IMR-90 (cell line): Measurements from ENCODE around the gene PCBP3. TPM values are rescaled to one million over a fixed set of nuclear protein-coding genes. Genes with fewer than 3 reads are reported as not detected.

Experiments used
- ATAC-seq: fragments of 200-7000 bp; cut with Tn5 transposase; 2 replicates; pipeline ENCODE4 v1.9.1; 2020; ENCODE audit warnings: low read depth, mild to moderate bottlenecking, moderate library complexity
- BruUV-seq: library from RNA; stranded (reverse); fragments of 400-500 nt; replicated peaks from 2 replicates; lab custom pipeline; 2021; lab: Mats Ljungman, UMichigan
- CTCF ChIA-PET: fragments of 300-600 bp; formaldehyde crosslinking; extraction: SDS; loops from one replicate; lab custom pipeline; 2021; ENCODE audit warnings: antibody characterized with exemption; lab: Yijun Ruan, JAX
- POLR2A ChIA-PET: fragments of 300-600 bp; sonication (Branson Sonifier 250); formaldehyde crosslinking; loops from one replicate; lab custom pipeline; 2022; ENCODE audit warnings: antibody characterized with exemption; ENCODE audit not compliant: unreplicated experiment; lab: Charles Lee
- DNase-seq: peaks from one replicate; pipeline ENCODE4 v3.0.0; 2013
- H2AFZ ChIP-seq: replicated peaks from 2 replicates; pipeline ENCODE3; 2013; ENCODE audit warnings: low read length, mild to moderate bottlenecking; ENCODE audit not compliant: poor library complexity
- H2AK5ac ChIP-seq: 2 replicates; pipeline ENCODE4 v1.6.1; 2013; ENCODE audit warnings: low read depth, low read length, inconsistent platforms
- H2AK9ac ChIP-seq: replicated peaks from 2 replicates; pipeline ENCODE3; 2013; ENCODE audit warnings: mild to moderate bottlenecking, low read depth, low read length, moderate library complexity; ENCODE audit not compliant: poor library complexity
- H2BK120ac ChIP-seq: 2 replicates; pipeline ENCODE4 v1.6.1; 2013; ENCODE audit warnings: low read depth, low read length, inconsistent platforms
- H2BK15ac ChIP-seq: 3 replicates; pipeline ENCODE4 v1.6.1; 2013; ENCODE audit warnings: low read depth, low read length, inconsistent platforms
- H2BK20ac ChIP-seq: 2 replicates; pipeline ENCODE4 v1.6.1; 2013; ENCODE audit warnings: low read depth, mild to moderate bottlenecking, inconsistent platforms, low read length, moderate library complexity
- H2BK5ac ChIP-seq: 2 replicates; pipeline ENCODE4 v1.6.1; 2013; ENCODE audit warnings: mild to moderate bottlenecking, low read depth, low read length, inconsistent platforms; ENCODE audit not compliant: poor library complexity, severe bottlenecking
- H3K14ac ChIP-seq: replicated peaks from 2 replicates; pipeline ENCODE4 v1.6.1; 2013; ENCODE audit warnings: low read depth, low read length, inconsistent platforms
- H3K18ac ChIP-seq: 2 replicates; pipeline ENCODE4 v1.6.1; 2013; ENCODE audit warnings: low read depth, low read length, control low read depth
- H3K23ac ChIP-seq: 2 replicates; pipeline ENCODE4 v1.6.1; 2013; ENCODE audit warnings: low read depth, low read length, inconsistent platforms
- H3K27ac ChIP-seq: 2 replicates; pipeline ENCODE4 v1.5.1; 2013; ENCODE audit warnings: mild to moderate bottlenecking, control low read depth, low read length; ENCODE audit not compliant: insufficient read depth
- H3K27me3 ChIP-seq: 2 replicates; pipeline ENCODE4 v1.6.1; 2013; ENCODE audit warnings: low read length; ENCODE audit not compliant: control insufficient read depth, insufficient read depth
- H3K36me3 ChIP-seq: 2 replicates; pipeline ENCODE4 v1.6.1; 2013; ENCODE audit warnings: low read length, mixed read lengths; ENCODE audit not compliant: control insufficient read depth, insufficient read depth
- H3K4ac ChIP-seq: 2 replicates; pipeline ENCODE4 v1.6.1; 2013; ENCODE audit warnings: low read depth, low read length, inconsistent platforms
- H3K4me1 ChIP-seq: 2 replicates; pipeline ENCODE4 v1.6.1; 2013; ENCODE audit warnings: low read length, mixed read lengths; ENCODE audit not compliant: control insufficient read depth, insufficient read depth
- H3K4me2 ChIP-seq: 2 replicates; pipeline ENCODE4 v1.6.1; 2013; ENCODE audit warnings: low read depth, mild to moderate bottlenecking, control low read depth, low read length, moderate library complexity
- H3K4me3 ChIP-seq: 2 replicates; pipeline ENCODE4 v1.5.1; 2013; ENCODE audit warnings: low read depth, mild to moderate bottlenecking, control low read depth, low read length, moderate library complexity; ENCODE audit not compliant: insufficient read depth
- H3K56ac ChIP-seq: 2 replicates; pipeline ENCODE4 v1.6.1; 2013; ENCODE audit warnings: low read length, inconsistent platforms; ENCODE audit not compliant: insufficient read depth; ENCODE audit errors: extremely low read depth
- H3K79me1 ChIP-seq, 2 experiments: 2 replicates each; pipeline ENCODE4 v1.6.1; 2013; ENCODE audit warnings: low read length in 2 of 2, inconsistent platforms in 1 of 2, low read depth in 1 of 2
- H3K9ac ChIP-seq: 2 replicates; pipeline ENCODE4 v1.6.1; 2013; ENCODE audit warnings: low read depth, low read length, control low read depth
- H3K9me1 ChIP-seq: 2 replicates; pipeline ENCODE4 v1.6.1; 2013; ENCODE audit warnings: low read length, inconsistent platforms; ENCODE audit not compliant: insufficient read depth
- H3K9me3 ChIP-seq: 2 replicates; pipeline ENCODE4 v1.6.1; 2013; ENCODE audit warnings: low read length; ENCODE audit not compliant: control insufficient read depth, insufficient read depth
- H4K20me1 ChIP-seq: 2 replicates; pipeline ENCODE4 v1.6.1; 2013; ENCODE audit warnings: low read length, inconsistent platforms; ENCODE audit not compliant: insufficient read depth
- H4K5ac ChIP-seq: 2 replicates; pipeline ENCODE4 v1.6.1; 2013; ENCODE audit warnings: mild to moderate bottlenecking, low read depth, low read length, control low read depth
- H4K8ac ChIP-seq, 2 experiments: 2 replicates each; pipeline ENCODE4 v1.6.1; 2013; ENCODE audit warnings: low read depth in 2 of 2, low read length in 2 of 2, control low read depth in 1 of 2, inconsistent platforms in 1 of 2
- H4K91ac ChIP-seq: 2 replicates; pipeline ENCODE4 v1.6.1; 2013; ENCODE audit warnings: low read depth, low read length, inconsistent platforms; ENCODE audit not compliant: insufficient read depth
- BHLHE40 ChIP-seq: fragments of 150-350 bp; IDR thresholded peaks from 2 replicates; pipeline ENCODE4 v1.6.1; 2016; ENCODE audit warnings: mild to moderate bottlenecking, low read depth, low read length
- CEBPB ChIP-seq: IDR thresholded peaks from 2 replicates; pipeline ENCODE4 v1.6.1; 2012; ENCODE audit warnings: low read depth, low read length, improper control_type of control experiment
- CHD1 ChIP-seq: IDR thresholded peaks from 2 replicates; pipeline ENCODE4 v1.6.1; 2012; ENCODE audit warnings: low read depth, low read length, improper control_type of control experiment
- FOS ChIP-seq: fragments of 150-350 bp; IDR thresholded peaks from 2 replicates; pipeline ENCODE4 v1.6.1; 2016; ENCODE audit warnings: low read depth, low read length
- MAFK ChIP-seq: IDR thresholded peaks from 2 replicates; pipeline ENCODE4 v1.6.1; 2012; ENCODE audit warnings: low read depth, low read length, improper control_type of control experiment
- MAZ ChIP-seq: IDR thresholded peaks from 2 replicates; pipeline ENCODE4 v1.6.1; 2012; ENCODE audit warnings: low read depth, mild to moderate bottlenecking, low read length, improper control_type of control experiment, moderate library complexity, borderline replicate concordance
- MXI1 ChIP-seq: IDR thresholded peaks from 2 replicates; pipeline ENCODE4 v1.6.1; 2012; ENCODE audit warnings: low read depth, mild to moderate bottlenecking, low read length, moderate library complexity, borderline replicate concordance
- NFE2L2 ChIP-seq: fragments of 150-350 bp; IDR thresholded peaks from 2 replicates; pipeline ENCODE4 v1.6.1; 2016; ENCODE audit warnings: low read depth, mild to moderate bottlenecking, low read length
- POLR2A ChIP-seq: IDR thresholded peaks from 2 replicates; pipeline ENCODE4 v1.6.1; 2012; ENCODE audit warnings: mild to moderate bottlenecking, low read depth, low read length
- RAD21 ChIP-seq: IDR thresholded peaks from 2 replicates; pipeline ENCODE4 v1.6.1; 2012; ENCODE audit warnings: low read length, improper control_type of control experiment
- RCOR1 ChIP-seq: IDR thresholded peaks from 2 replicates; pipeline ENCODE4 v1.6.1; 2012; ENCODE audit warnings: mild to moderate bottlenecking, low read length, improper control_type of control experiment; ENCODE audit not compliant: insufficient replicate concordance
- RFX5 ChIP-seq: IDR thresholded peaks from 2 replicates; pipeline ENCODE4 v1.8.0; 2012; ENCODE audit warnings: low read depth, mild to moderate bottlenecking, low read length, moderate library complexity
- SMC3 ChIP-seq: fragments of 150-350 bp; IDR thresholded peaks from 2 replicates; pipeline ENCODE4 v1.6.1; 2016; ENCODE audit warnings: low read depth, mild to moderate bottlenecking, antibody characterized with exemption, low read length, moderate library complexity
- WGBS, 2 experiments: methylation state at CpG; one replicate each; pipeline versions ENCODE4 v1.1.5 to v1.1.7; 2013; ENCODE audit warnings: missing lambda C conversion rate in 2 of 2; ENCODE audit not compliant: insufficient read length in 1 of 2; ENCODE audit errors: extremely low coverage in 2 of 2; 5-methylcytosine and 5-hydroxymethylcytosine counted together
- dilution Hi-C: fragments of 300-500 bp; cut with HindIII; formaldehyde crosslinking; loops from one replicate; pipeline ENCODE4 v1.14.3; 2018; ENCODE audit warnings: low sequenced_read_pairs; ENCODE audit not compliant: unreplicated experiment
- in situ Hi-C: fragments of 300-500 bp; cut with MboI; formaldehyde crosslinking; loops from 3 replicates; pipeline ENCODE4 v1.14.3; 2019; ENCODE audit warnings: low sequenced_read_pairs, inconsistent platforms, mixed read lengths
- intact Hi-C: fragments of 100-400 bp; cut with micrococcal nuclease; formaldehyde crosslinking; loops from 2 replicates; pipeline ENCODE4 v1.10.0; 2022
- polyA plus RNA-seq, 3 experiments: library from polyadenylated mRNA; depleted of rRNA; stranded (reverse); fragments of >200 nt; gene quantifications; 2 replicates each; pipeline ENCODE4 v1.2.3, GENCODE V29; 2012; ENCODE audit warnings: low replicate concordance in 1 of 3
- total RNA-seq: library from RNA; depleted of rRNA; stranded (reverse); fragments of >200 nt; gene quantifications from 2 replicates; pipeline ENCODE4 v1.2.3, GENCODE V29; 2012
- TF ChIP-seq, protein P1 (sequence below): conservative IDR thresholded peaks from 2 replicates; pipeline ENCODE4 v1.5.1; 2012; ENCODE audit warnings: mild to moderate bottlenecking, low read depth, low read length, improper control_type of control experiment
- TF ChIP-seq, protein P2 (sequence below): fragments of 150-350 bp; IDR thresholded peaks from 2 replicates; pipeline ENCODE4 v1.6.1; 2017; ENCODE audit warnings: mild to moderate bottlenecking, antibody characterized with exemption, low read length, low read depth
- TF ChIP-seq, protein P3 (sequence below): fragments of 150-350 bp; IDR thresholded peaks from 2 replicates; pipeline ENCODE4 v1.6.1; 2016; ENCODE audit warnings: low read depth, mild to moderate bottlenecking, low read length, moderate library complexity, borderline replicate concordance

PCBP3 gene
- total and polyA plus RNA-seq, 2 of the 4 experiments (the other 2 are of a cell fraction): 2.9 to 3.9 TPM

DNA sequence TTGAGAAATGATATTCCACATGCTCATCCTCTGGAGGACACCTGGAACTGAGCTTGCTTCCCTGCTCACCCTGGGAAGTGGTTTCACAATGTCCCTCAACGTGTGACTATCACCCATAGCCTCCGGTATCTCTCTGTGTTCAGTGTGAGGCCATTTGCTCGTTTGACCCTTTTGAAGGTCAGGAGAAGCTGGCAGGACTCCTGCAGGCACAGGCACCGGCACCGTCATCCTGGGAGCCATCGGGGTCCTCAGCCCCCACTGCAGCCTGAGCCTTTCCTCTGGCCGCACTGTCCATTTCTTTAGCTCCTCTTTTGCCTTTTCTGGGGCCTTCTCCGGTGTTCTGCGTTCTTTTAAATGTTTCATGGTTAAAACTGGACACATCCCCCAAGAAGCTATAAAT is 178.5 kb downstream of the PCBP3 start:
- no peak overlapping the region for H3K56ac ChIP-seq
- no peaks in the 10 kb centered on the region; the same call in 1 of the 2 replicates for H3K27me3 ChIP-seq
- ATAC-seq (no peak), DNase-seq (no peak)
- TF ChIP-seq FOS (no peak), SMC3 (no peak), CEBPB (no peak), NFE2L2 (no peak), RAD21 (no peak), MAZ (no peak), CHD1 (no peak), BHLHE40 (no peak), MAFK (no peak), RFX5 (no peak), RCOR1 (no peak), MXI1 (no peak), POLR2A (no peak)
- TF ChIP-seq, protein P1, sequence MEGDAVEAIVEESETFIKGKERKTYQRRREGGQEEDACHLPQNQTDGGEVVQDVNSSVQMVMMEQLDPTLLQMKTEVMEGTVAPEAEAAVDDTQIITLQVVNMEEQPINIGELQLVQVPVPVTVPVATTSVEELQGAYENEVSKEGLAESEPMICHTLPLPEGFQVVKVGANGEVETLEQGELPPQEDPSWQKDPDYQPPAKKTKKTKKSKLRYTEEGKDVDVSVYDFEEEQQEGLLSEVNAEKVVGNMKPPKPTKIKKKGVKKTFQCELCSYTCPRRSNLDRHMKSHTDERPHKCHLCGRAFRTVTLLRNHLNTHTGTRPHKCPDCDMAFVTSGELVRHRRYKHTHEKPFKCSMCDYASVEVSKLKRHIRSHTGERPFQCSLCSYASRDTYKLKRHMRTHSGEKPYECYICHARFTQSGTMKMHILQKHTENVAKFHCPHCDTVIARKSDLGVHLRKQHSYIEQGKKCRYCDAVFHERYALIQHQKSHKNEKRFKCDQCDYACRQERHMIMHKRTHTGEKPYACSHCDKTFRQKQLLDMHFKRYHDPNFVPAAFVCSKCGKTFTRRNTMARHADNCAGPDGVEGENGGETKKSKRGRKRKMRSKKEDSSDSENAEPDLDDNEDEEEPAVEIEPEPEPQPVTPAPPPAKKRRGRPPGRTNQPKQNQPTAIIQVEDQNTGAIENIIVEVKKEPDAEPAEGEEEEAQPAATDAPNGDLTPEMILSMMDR: no peak
- TF ChIP-seq, protein P2, sequence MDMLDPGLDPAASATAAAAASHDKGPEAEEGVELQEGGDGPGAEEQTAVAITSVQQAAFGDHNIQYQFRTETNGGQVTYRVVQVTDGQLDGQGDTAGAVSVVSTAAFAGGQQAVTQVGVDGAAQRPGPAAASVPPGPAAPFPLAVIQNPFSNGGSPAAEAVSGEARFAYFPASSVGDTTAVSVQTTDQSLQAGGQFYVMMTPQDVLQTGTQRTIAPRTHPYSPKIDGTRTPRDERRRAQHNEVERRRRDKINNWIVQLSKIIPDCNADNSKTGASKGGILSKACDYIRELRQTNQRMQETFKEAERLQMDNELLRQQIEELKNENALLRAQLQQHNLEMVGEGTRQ: no peak
- TF ChIP-seq, protein P3, sequence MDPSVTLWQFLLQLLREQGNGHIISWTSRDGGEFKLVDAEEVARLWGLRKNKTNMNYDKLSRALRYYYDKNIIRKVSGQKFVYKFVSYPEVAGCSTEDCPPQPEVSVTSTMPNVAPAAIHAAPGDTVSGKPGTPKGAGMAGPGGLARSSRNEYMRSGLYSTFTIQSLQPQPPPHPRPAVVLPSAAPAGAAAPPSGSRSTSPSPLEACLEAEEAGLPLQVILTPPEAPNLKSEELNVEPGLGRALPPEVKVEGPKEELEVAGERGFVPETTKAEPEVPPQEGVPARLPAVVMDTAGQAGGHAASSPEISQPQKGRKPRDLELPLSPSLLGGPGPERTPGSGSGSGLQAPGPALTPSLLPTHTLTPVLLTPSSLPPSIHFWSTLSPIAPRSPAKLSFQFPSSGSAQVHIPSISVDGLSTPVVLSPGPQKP: no peak
- H3K9ac ChIP-seq: no peak overlapping the region
- ChIA-PET POLR2A (no interaction called here), CTCF (no interaction called here)
- no peak overlapping the region for H2BK20ac ChIP-seq
- intact Hi-C loops: loop anchor here (5.0 kb wide), 3 partner anchors 60 to 385 kb away; no protein-coding TSS in a partner anchor
- no peaks in the 10 kb centered on the region for H3K9me3 ChIP-seq
- H4K5ac ChIP-seq: no peak overlapping the region
- H3K4me3 ChIP-seq: no peak overlapping the region
- H3K36me3 ChIP-seq: no peaks in the 10 kb centered on the region
- no peak overlapping the region for H3K14ac ChIP-seq
- in situ Hi-C loops: loop anchor here (5.0 to 10.0 kb wide), 3 partner anchors 357 to 677 kb away; no protein-coding TSS in a partner anchor
- H3K4ac ChIP-seq: no peak overlapping the region; the same call in 1 of the 2 replicates
- peaks cover 11% of the 10 kb centered on the region; the same call in 1 of the 2 replicates for H4K20me1 ChIP-seq
- no peak overlapping the region for H3K27ac ChIP-seq
- H3K18ac ChIP-seq: no peak overlapping the region
- H2AFZ ChIP-seq: no peak overlapping the region
- WGBS, 2 experiments: 84% methylated on average over 7 of the region's 9 CpGs; no CpG with 5 or more reads in 1 of the 2 experiments
- no peaks in the 10 kb centered on the region for H3K79me1 ChIP-seq
- peaks cover 11% of the 10 kb centered on the region for H3K9me1 ChIP-seq
- H3K4me1 ChIP-seq: peaks cover 16% of the 10 kb centered on the region
- H2BK120ac ChIP-seq: peak overlapping the region; percentile 7; the same call in 1 of the 2 replicates
- H2AK5ac ChIP-seq: no peak overlapping the region; the same call in 1 of the 2 replicates
- dilution Hi-C loops: no loop called here
- H2BK15ac ChIP-seq: no peak overlapping the region
- H2BK5ac ChIP-seq: no peak overlapping the region
- no peak overlapping the region for H3K4me2 ChIP-seq
- no peak overlapping the region for H4K8ac ChIP-seq
- no peak overlapping the region for H3K23ac ChIP-seq
- no TSS peak for BruUV-seq
- H4K91ac ChIP-seq: no peak overlapping the region
- no peak overlapping the region for H2AK9ac ChIP-seq
